GM19463 (cell line): ENCODE data around the gene CDH19.

ENCODE experiments used
- ATAC-seq: cut with Tn5 transposase; IDR thresholded peaks from one replicate; pipeline ENCODE4 v1.9.1; 2021; ENCODE audit warnings: mild to moderate bottlenecking, moderate library complexity; ENCODE audit not compliant: unreplicated experiment

CDH19 gene, protein sequence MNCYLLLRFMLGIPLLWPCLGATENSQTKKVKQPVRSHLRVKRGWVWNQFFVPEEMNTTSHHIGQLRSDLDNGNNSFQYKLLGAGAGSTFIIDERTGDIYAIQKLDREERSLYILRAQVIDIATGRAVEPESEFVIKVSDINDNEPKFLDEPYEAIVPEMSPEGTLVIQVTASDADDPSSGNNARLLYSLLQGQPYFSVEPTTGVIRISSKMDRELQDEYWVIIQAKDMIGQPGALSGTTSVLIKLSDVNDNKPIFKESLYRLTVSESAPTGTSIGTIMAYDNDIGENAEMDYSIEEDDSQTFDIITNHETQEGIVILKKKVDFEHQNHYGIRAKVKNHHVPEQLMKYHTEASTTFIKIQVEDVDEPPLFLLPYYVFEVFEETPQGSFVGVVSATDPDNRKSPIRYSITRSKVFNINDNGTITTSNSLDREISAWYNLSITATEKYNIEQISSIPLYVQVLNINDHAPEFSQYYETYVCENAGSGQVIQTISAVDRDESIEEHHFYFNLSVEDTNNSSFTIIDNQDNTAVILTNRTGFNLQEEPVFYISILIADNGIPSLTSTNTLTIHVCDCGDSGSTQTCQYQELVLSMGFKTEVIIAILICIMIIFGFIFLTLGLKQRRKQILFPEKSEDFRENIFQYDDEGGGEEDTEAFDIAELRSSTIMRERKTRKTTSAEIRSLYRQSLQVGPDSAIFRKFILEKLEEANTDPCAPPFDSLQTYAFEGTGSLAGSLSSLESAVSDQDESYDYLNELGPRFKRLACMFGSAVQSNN

DNA sequence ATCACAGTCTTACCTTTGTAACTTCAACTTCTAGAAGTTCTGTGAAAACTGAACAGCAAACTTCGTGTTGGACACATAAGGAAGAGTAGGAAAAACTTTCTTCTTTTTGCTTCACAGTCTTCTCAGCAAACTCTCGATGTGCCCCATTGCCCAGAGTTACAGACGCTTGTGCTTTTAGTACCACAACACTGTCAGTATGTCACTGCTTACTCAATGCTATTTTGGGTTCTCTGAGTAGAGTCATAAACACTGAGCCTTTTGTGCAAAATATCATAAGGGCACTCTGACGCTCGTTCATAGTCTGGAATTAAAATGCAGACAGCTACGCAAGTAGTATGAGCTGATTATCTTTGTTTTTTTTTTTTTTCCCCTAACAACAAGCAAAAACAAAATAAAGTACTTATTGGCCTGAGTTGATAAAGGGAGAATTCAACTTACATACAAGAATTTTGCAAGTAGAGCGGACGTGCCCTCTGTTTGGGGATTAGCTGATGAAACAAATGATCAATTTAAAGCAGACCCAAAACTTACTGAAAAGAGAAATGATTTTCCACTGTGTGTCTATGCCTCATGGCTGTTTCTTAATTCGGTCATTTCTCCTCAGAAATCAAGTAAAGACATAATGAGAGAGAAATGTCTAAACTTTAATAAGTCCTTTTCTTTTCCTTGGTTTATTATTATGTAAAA is at the start of gene CDH19:
TSS of gene CDH19 (minus strand) at position 150 of the 687 bp plus-strand sequence. CDS start 31,886 bp downstream, outside the sequence.
- ATAC-seq = no peak

- ATAC-seq = no peak
Measured at GRCh38 chr18:66647671-66648070, 43.8 kb upstream of the CDH19 start.

- ATAC-seq = no peak
Measured at GRCh38 chr18:66646609-66647008, 42.7 kb upstream of the CDH19 start.

DNA sequence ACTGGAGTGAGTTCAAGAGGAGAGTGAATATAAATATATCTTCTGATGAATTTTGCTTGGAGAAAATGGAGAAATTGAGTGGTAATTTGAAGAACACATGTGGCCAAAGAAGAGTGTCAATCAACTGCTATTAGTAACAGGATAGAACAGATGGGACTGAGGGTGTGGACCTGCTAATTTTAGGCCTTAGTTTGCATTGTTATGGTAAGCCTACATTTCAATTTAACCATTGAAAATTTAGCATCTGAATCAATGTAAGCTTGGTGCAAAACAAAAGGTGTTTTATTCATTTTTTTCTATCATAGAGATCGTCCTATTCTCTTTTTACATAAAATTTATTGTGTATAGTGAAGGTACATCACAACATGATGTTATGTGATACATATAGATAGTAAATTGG is 42.1 kb upstream of the CDH19 start:
- ATAC-seq = no peak

GRCh38 chr18:66641056-66641455 is 37.2 kb upstream of the CDH19 start:
- no peak for ATAC-seq

DNA sequence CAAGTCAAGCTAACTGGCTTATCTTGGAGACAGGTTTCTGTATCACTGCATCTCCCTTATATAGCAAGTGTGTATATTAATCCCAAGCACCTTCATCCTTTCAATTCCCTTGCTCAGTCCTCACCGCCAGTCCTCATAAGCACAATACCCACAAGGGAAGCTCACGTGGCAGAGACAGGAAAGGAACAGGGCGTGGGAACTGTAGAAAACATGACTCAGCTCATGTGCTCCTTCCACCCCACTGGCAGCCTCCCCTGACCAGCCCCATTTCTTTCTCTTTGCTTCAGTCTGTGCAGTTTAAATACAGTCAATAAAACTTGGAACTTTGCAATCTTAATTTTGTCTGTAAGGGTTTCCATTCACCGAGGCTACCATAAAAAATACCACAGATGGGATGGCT is 36.5 kb upstream of the CDH19 start:
- no peak for ATAC-seq

DNA sequence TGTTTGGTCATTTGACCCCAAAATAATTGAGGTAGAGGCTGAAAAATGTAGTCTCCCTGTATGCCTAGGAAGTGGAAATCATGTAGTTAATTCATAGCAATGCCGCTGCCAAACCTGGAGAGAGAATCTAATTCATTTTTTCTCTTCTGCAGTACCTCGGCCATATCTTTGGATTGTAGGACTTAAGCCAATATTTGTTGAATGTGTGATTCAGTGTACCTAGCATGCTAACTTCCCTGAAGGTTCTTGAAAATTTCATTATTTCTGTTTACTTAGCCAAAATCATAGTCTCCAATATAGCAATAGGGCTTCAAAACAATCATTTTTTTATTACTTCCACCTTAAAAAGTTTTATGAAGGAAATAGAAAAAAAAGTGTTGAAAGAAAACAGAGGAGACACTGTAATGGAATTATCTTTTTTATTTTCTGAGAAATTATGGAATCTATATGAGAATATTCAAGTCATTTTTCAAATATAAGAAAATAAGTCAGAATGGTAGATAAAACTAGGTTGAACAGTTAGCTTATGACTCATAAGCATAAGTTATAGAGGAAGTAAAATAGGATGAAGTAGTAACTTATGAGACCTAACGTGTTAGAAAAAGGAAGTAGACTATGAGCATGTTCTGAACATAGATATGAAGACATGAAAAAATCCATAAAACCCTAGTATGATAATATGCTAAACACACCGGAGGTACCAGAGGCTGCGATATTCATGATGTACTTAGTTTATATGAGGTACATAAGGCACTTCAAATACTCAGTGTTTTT is 35.2 kb upstream of the CDH19 start:
- ATAC-seq = no peak

DNA sequence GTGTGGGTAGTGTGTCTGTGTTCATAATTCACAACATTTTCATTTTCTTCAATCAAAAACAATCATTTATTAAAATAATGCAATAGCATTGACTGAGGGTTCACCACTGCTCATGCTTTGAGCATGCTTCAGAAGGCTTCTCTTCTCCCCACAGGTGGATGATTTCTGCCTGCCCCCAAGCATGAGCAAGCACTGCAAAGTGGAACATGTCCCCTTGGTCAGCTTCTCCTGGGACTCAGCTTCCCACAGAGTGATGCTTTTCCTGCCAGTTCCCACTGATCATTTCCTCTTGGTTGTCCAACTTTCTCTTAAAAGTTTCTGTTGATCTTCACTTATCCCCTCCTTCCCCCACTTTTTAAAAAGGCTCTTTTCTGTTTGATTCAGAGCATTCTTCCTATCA is 31.5 kb upstream of the CDH19 start:
- ATAC-seq = no peak

DNA sequence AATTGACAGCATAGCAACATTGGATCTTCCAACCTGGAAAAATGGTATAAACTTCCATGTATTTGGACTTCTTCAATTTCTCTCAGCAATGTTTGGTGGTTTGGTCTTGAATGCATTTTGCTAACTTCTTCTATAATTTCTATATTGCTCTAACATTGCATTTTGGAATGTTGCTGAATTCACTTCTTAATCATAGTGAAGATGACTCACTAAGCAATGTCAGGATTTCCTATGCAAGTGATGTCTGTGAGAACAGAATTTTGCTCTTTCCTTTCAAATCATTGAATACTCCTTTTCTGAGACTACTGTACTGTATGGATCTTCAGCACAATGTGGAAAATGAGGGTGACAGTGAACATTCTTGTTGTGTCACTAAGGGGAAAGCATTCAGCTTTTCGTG is 28.9 kb upstream of the CDH19 start:
- no peak for ATAC-seq

DNA sequence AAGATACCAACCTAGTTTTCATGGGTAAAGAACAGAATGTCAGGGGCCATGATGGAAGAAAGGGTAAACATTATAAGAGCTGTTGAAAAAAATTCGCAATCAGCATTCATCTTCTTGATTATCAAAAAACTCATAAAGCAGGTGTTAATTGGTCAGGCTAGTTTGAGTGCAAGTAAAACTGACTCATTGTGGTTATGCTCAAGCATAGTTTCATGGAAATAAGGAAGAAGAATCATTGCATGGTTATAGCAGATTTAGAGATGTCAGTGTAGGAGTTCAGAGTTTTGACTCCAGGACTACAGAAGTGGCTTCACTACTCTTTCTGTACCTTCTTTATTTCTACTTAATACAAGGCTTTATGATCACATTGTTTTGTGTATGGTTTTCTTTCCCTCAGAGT is 26.9 kb upstream of the CDH19 start:
- no peak for ATAC-seq

- no peak for ATAC-seq
Measured at GRCh38 chr18:66623821-66624220, 19.9 kb upstream of the CDH19 start.

DNA sequence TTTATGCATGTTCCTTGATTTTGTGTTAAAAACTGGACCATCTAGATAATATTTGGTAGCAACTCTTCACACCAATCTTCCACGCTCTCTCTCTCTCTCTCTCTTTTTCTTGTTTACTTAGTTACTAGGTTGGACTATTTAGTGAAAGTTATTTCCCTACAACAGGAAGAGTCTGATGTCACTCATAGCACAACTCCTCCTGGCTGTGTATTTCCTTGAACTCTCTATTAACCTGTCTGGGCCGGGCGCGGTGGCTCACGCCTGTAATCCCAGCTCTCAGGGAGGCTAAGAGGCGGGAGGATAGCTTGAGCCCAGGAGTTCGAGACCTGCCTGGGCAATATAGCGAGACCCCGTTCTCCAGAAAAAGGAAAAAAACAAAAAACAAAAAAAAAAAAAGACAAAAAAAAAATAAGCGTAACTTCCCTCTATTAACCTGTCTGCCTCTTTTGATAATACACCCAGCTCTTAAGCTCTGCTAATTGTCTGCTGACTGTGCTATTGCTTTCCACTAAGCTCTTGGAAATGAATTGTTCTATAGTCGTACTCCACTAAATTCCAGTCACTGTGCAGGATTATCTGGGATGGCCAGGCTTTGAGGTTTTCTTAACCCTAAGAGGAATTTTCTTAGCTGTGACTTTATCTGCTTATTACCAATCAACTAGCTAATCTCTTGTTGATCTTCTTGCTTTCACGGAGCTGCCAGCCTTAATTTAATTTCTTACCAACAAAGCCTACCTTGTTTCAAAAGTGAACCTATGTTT is 18.1 kb upstream of the CDH19 start:
- no peak for ATAC-seq

DNA sequence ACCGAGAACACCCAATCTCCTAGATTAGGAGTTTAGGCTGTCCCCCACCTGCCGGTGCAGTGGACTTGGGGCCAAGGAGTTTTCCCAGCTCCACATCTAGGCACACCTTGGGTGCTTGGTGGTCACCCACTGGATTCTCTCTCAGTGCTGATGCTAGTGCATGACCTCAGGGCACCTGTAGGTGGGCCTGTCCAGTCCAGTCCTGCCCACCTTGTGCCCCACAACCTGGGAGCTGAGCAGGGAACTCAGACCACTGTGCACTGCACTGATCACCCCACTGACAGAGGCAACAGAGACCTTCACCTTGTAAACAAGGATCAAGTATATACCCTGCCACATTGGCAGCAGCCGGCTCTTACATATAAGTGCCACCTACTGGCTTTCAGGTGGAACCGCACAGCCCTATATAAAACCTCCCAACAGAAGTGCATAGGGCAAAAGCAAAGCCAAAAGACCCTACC is 12.7 kb upstream of the CDH19 start:
- peak; percentile 88 for ATAC-seq

DNA sequence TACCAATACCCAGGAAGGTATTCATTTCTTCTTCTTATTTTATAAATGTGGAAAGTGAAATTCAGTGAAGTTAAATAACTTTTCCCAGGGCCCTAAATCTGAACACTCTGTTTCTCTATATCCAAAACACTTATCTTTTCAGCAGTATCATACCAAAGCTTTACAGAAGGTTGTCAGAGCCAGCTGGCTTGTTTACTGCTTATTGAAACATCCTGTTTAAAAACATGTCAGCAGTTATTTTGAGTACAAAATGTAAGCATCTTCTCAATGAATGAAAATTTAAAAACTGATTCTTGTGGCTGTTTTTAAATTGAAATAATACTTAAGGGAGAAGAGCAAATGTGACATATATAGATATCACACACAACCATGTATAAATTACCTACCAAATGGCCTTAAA is 11.3 kb upstream of the CDH19 start:
- ATAC-seq = no peak

- ATAC-seq = no peak
Measured at GRCh38 chr18:66607632-66608031, 3.7 kb upstream of the CDH19 start.

GRCh38 chr18:66601649-66602048 is 2.2 kb downstream of the CDH19 start:
- ATAC-seq = no peak

- no peak for ATAC-seq
Measured at GRCh38 chr18:66599190-66599589, 4.7 kb downstream of the CDH19 start.

DNA sequence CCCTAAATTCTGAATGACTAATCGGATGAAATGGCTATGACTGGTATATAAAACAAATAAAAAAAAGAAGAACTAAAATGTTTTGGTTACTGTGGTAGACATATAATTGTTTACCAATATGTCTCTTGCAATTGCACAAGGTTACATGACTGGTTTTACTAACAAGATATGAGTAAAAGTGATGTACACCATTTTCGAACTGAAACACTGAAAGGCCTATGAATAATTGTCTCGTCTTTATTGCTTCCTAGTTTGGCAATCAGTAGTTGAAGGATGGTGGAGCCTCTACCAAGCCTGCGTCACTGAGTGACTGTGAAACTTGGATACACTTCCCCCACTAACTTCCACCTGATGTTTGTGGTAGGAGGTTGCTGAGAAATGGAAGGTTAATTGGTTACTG is 16.5 kb downstream of the CDH19 start:
- ATAC-seq = no peak

GRCh38 chr18:66582211-66582610 is 21.7 kb downstream of the CDH19 start:
- ATAC-seq = no peak

- ATAC-seq = no peak
Measured at GRCh38 chr18:66575263-66575662, 28.6 kb downstream of the CDH19 start.
